Gastrocnemius medialis (tissue), 4 donors: Measurements from ENCODE around the gene ANKRD17.

Source experiments
- POLR2A ChIP-seq, 2 donors: fragments of 450-650 bp; IDR thresholded peaks; one replicate each; pipeline ENCODE4 v1.6.1; 2017; ENCODE audit warnings: antibody characterized with exemption in 2 of 2, mild to moderate bottlenecking in 2 of 2, moderate library complexity in 2 of 2
- TF ChIP-seq, protein P1 (sequence below), 5 experiments: fragments of 450-650 bp in 3 of 5; fragments of 200-600 bp in 2 of 5; sonication (generic) in 2 of 5; IDR thresholded peaks in 4 of 5; conservative IDR thresholded peaks in 1 of 5; 1 replicate in 4 of 5; 2 replicates in 1 of 5; pipeline ENCODE4 v1.5.1; 2016 to 2019; ENCODE audit warnings: antibody characterized with exemption in 5 of 5, mild to moderate bottlenecking in 3 of 5, moderate library complexity in 3 of 5

DNA sequence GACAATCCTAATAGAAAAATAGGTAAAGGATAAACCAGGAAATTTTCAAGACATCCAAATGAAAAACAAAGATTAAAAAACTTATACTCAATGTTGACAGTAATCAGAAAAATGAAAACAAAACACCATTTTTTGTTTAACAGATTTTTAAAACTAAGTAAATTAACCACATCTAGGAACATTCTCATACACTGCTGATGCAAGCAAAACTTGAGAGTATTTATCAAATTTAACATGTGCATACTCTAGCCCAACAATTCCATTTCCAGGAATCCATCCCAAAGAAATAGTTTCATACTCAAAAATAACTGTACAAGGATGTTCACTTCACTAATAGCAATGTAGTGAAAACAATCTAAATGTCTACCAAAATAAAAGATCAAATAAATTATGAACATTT lies 11.5 kb downstream of the ANKRD17 start:
- TF ChIP-seq, protein P1, sequence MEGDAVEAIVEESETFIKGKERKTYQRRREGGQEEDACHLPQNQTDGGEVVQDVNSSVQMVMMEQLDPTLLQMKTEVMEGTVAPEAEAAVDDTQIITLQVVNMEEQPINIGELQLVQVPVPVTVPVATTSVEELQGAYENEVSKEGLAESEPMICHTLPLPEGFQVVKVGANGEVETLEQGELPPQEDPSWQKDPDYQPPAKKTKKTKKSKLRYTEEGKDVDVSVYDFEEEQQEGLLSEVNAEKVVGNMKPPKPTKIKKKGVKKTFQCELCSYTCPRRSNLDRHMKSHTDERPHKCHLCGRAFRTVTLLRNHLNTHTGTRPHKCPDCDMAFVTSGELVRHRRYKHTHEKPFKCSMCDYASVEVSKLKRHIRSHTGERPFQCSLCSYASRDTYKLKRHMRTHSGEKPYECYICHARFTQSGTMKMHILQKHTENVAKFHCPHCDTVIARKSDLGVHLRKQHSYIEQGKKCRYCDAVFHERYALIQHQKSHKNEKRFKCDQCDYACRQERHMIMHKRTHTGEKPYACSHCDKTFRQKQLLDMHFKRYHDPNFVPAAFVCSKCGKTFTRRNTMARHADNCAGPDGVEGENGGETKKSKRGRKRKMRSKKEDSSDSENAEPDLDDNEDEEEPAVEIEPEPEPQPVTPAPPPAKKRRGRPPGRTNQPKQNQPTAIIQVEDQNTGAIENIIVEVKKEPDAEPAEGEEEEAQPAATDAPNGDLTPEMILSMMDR (IDR thresholded peaks at IDR 0.05 in 4 of 5, conservative IDR thresholded peaks at IDR 0.05 in 1 of 5) = no peak
- TF ChIP-seq POLR2A (IDR thresholded peaks at IDR 0.05) = no peak
